Measurements from ENCODE around the gene SIK1.
"Not testable (repeated sequence)": the region's sequence is repeated elsewhere in the genome, so short reads cannot be mapped to it uniquely, and the experiment has no call there.

SIK1 gene

DNA sequence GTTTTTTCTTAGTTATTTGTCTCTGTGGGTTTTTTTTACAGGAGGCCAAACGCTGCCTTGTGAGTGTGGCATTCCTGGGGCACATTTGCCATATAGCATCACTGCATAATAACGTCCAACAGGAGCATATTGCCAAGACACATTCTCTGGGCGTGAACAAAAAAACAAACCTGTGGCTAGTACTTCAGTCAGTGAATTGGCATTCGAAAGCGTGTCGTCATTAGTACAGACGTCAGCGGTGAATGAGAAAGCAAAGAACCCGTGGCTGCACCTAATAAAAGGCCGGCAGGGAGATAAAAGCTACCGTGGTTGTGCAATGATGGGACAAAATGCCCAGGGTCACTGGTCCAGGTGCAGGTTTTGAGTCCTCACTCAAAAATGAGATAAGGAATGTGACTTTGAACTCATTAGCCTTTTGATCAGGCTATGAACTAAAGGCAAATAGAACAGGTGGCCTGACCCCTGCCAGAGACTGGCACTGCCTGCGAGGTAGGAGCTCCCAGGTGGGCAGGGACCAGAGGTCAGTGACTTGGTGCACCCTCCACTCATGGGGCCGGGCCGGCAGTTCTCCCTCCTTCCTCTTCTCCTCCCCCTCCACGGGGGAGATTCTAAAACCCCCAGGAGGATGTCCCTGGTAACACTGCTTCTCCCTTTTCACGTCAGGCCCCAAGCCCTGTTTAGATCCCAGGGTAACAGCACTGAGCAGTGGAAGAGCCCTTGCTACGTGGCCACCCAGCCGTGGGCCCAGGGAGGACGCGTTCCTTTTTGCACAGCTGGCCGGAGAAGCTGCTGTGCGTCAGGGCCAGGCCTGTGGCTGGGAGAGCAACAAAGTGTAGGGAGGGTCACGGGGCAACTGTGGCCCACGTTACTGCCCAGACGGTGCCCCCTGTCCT lies 14.2 kb upstream of the SIK1 start:
- DNase-seq (ENCODE audit: low read depth in 1 of 2, low spot score in 1 of 2) = not testable (repeated sequence)

GRCh38 chr21:43439316-43440075 lies 12.6 kb upstream of the SIK1 start:
- DNase-seq (ENCODE audit: low read depth in 1 of 2, low spot score in 1 of 2) = not testable (repeated sequence)

DNA sequence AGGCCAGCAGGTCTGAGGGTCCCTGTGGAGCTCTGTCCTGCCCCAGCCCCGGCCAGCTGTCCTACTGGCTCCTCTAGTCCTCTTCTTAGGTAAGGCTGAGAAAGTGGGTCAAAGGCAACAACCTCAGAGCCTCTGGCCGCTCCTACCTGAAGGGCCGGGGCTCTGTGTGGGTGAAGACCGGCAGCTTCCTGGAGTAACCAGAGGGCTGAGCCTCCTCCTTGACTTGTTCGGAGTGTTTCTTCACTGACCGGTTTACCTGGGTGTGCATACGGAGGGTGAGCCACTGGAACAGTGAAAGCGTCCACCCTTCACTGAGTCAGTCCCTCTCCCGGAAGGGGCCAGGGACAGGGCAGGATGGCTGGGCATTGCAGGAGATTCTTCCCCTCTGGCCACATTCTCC lies 9.3 kb upstream of the SIK1 start:
- DNase-seq (ENCODE audit: low read depth in 1 of 2, low spot score in 1 of 2) = not testable (repeated sequence)

DNA sequence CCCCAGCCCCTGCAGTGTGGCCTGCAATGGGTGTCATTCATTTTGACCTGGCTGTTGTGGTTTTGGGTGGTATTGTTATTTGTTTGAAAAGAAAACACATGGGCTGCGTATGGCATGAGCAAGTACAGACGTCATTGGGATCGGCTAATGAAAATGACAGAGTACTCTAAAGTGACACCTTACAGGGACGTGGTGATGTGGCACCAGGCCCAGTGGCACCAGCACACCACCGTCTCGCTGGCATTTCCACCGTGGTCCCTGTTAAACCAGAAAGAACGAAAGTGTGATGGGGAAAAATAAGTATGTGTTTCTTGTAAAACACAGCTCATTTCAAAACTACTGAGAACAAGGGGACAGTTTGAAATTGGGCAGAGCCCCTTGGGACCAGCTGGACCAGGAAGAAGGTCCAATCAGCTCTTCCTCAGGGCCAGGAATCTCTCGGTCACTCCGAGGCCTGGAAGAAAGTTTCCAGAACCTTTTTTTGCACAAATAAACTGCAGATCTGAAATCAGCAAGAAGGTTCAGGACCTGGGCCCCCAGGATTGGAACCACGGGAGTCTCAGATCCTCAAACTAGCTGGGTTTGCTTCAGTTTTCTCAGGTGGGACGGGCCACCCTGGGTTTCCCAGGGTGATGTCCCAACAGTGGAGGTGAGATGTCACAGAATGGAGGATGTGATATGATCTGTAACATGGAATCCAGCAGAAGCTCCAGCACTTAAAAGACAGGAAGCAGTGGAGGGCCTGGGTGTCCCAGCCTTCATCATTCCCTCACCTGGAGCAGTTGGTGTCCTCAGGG lies 6.6 kb upstream of the SIK1 start:
- DNase-seq (ENCODE audit: low read depth in 1 of 2, low spot score in 1 of 2) = not testable (repeated sequence)

- not testable (repeated sequence) for DNase-seq (ENCODE audit: low read depth in 1 of 2, low spot score in 1 of 2)
Observed at GRCh38 chr21:43430830-43431416, 4.0 kb upstream of the SIK1 start.

GRCh38 chr21:43428964-43429363 lies 2.0 kb upstream of the SIK1 start:
- not testable (repeated sequence) for DNase-seq (ENCODE audit: low read depth in 1 of 2, low spot score in 1 of 2)

DNA sequence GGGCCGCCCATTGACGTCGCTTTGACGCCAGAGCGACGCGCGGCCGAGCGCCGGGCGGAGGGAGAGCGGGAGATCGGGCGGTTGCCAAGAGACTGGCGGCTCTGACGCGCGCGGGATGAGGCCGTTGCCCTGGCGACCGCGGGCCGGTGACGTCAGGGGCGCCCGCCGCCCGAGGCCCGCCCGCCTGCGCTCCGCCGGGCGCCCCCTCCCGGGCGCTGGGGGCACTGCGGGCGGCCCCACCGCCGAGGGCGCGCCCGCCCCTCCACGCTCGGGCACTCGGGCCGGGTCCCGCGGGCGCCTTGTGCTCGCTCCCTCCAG lies 270 bp upstream of the SIK1 start:
- DNase-seq (ENCODE audit: low read depth in 1 of 2, low spot score in 1 of 2) = not testable (repeated sequence)

- not testable (repeated sequence) for DNase-seq (ENCODE audit: low read depth in 1 of 2, low spot score in 1 of 2)
Observed at GRCh38 chr21:43426004-43426403, 927 bp downstream of the SIK1 start.

DNA sequence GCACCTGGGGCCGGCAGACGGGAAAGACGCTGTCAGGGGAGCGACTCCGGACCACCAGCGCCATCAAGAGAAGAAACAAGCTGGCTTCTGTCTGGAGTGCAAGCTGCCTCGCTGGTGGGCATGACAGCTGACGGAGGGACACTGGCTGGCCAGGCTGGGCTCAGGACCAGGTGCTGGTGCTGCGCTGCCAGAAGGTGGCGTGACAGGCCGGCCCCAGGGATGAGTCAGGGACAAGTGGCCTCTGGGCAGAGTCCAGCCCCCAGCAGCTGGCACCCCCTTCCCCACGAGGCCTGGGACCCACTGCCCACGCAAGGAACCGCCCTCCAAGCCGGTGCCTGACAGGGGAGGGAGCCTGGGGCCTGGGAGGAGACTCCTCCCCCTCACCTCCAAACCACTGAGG lies 7.5 kb downstream of the SIK1 start:
- DNase-seq (ENCODE audit: low read depth in 1 of 2, low spot score in 1 of 2) = not testable (repeated sequence)

- not testable (repeated sequence) for DNase-seq (ENCODE audit: low read depth in 1 of 2, low spot score in 1 of 2)
Observed at GRCh38 chr21:43414576-43414975, 12.4 kb downstream of the SIK1 start.

DNA sequence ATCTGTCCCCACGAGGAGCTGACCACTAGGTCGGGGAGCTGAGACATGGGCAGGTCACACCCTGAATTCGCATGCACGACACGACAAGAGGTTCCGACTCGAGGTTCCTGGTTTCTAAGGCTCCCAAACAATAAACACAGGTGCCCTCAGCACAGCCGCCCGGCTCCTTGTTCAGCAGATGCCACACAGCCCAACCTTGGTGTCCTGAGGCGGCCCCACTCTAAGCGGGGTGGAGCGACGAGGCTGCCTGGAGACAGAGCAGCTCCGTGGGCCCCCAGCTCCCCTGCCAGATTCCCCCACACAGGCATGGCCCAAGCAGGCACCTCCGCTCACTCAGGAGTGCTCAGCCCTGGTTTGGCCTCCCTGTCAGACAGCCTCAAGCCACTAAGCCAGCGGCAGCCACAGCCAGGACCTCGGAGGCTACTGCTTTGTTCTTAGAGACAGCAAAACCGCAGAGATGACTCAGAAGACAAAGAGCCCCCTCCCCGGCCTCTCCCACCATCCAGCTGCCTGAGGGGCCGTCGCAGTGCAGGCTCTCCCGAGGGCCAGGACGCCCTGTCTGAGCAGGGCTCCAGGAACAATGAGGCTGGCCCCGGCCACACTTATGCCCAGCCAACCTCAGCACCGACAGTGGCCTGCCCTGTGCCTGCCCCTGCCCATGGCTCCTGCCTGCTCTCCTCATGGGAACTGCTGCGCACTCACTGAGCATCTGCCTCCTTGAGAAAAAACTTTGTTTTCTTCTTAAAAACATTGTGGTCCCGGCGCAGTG lies 14.7 kb downstream of the SIK1 start:
- DNase-seq (ENCODE audit: low read depth in 1 of 2, low spot score in 1 of 2) = not testable (repeated sequence)

GRCh38 chr21:43410456-43411068 lies 16.4 kb downstream of the SIK1 start:
- not testable (repeated sequence) for DNase-seq (ENCODE audit: low read depth in 1 of 2, low spot score in 1 of 2)

- DNase-seq (ENCODE audit: low read depth in 1 of 2, low spot score in 1 of 2) = not testable (repeated sequence)
Observed at GRCh38 chr21:43407139-43407538, 19.8 kb downstream of the SIK1 start.

DNA sequence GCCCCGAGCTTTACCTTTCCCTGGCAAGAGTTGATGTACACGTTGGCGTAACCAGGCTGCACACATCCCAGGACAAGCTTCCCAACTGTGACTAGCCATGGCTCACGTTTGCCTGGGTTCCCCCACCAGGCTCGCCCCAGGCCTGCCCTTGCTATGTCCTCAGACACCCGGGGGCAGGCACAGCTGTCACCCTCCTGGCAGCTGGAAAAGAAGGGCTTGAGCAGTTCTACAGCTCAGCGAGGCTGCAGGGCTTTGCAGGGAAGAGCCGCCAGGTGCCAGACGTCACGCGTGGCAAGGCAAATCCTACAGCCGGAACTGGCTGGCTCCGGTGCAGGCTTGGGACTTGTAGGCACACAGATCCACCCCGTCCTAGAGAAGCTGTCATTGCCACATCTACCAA lies 22.5 kb downstream of the SIK1 start:
- DNase-seq (ENCODE audit: low read depth in 1 of 2, low spot score in 1 of 2) = not testable (repeated sequence)

GRCh38 chr21:43403651-43404430 lies 23.1 kb downstream of the SIK1 start:
- not testable (repeated sequence) for DNase-seq (ENCODE audit: low read depth in 1 of 2, low spot score in 1 of 2)

- DNase-seq (ENCODE audit: low read depth in 1 of 2, low spot score in 1 of 2) = not testable (repeated sequence)
Observed at GRCh38 chr21:43401125-43401524, 25.8 kb downstream of the SIK1 start.

DNA sequence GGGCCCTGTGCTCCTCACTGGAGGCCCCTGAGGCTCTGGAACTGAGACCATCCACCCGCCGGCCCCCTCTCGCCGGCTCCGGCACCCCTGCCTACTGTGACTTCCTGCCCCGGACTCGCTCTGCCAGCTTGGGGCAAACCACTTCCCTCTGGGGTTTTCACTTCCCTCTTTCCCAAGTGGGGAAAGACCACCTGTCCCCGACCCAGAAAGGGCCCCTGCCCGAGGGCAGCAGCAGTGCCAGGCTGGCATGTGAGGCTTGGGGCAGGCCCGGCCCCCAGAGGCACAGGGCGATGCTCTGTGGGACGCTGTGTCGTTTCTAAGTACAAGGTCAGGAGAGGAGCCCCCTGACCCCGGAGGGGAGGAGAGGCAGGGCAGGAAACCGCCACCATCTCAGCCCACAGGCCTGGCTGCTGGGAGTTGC lies 27.3 kb downstream of the SIK1 start:
- DNase-seq (ENCODE audit: low read depth in 1 of 2, low spot score in 1 of 2) = not testable (repeated sequence)

DNA sequence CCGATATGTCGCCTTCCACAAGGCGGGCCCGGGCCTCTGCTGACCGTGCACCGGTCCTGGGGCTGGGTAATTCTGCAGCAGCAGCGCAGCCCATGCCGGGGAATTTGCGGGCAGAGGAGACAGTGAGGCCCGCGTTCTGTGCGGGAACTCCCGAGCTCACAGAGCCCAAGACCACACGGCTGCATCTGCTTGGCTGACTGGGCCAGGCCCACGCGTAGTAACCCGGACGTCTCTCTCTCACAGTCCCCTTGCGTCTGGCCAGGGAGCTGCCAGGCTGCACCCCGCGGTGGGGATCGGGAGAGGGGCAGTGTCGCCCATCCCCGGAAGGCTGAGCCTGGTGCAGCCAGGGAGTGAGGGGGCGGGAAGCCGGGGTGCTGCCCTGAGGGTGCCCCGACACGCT lies 27.8 kb downstream of the SIK1 start:
- not testable (repeated sequence) for DNase-seq (ENCODE audit: low read depth in 1 of 2, low spot score in 1 of 2)

DNA sequence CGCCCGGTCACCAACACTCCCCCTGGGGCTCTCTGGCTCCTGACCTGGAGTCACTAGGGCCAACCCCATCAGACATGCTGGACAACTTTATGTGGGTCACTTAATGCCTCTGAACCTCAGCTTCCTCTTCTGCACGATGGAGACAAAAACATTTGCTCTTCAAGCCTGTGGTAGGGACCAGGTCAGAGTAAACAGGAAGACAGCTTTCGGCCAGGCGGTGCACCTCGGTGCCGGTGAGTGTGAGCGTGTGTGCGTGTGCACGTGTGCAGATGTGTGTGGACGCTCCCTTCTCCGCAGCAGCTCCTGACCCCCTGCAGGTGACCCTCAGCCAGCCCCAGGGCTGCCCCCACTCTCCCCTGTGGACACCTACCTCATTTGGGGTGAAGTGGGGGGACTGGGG lies 28.4 kb downstream of the SIK1 start:
- DNase-seq (ENCODE audit: low read depth in 1 of 2, low spot score in 1 of 2) = not testable (repeated sequence)
